Psoas muscle (tissue), 8 donors: Measurements from ENCODE around the gene MAST2. TPM values are rescaled to one million over a fixed set of nuclear protein-coding genes. Genes with fewer than 3 reads are reported as not detected.

ENCODE experiments used
- ATAC-seq, 4 donors: fragments of 200-7000 bp; cut with Tn5 transposase; one replicate each; pipeline ENCODE4 v1.9.1; 2020; ENCODE audit warnings: moderate library complexity in 3 of 4, mild to moderate bottlenecking in 2 of 4
- DNase-seq, 2 donors: peaks; one replicate each; pipeline ENCODE4 v3.0.0-alpha.2; 2020
- H3K27ac ChIP-seq: fragments of 200-600 bp; one replicate; pipeline ENCODE4 v1.8.0; 2022
- H3K27me3 ChIP-seq, 3 donors: fragments of 200-600 bp in 1 of 3; one replicate each; pipeline versions ENCODE4 v1.6.1 to v1.8.0; 2013 to 2022; ENCODE audit warnings: low read length in 2 of 3, mild to moderate bottlenecking in 2 of 3, moderate library complexity in 1 of 3; ENCODE audit not compliant: insufficient read depth in 3 of 3
- H3K36me3 ChIP-seq, 2 donors: fragments of 200-600 bp in 1 of 2; one replicate each; pipeline versions ENCODE4 v1.6.1 to v1.8.0; 2013 to 2022; ENCODE audit warnings: low read depth in 1 of 2, mild to moderate bottlenecking in 1 of 2, moderate library complexity in 1 of 2; ENCODE audit not compliant: insufficient read depth in 1 of 2
- H3K4me1 ChIP-seq: fragments of 200-600 bp; one replicate; pipeline ENCODE4 v1.8.0; 2022
- H3K4me3 ChIP-seq: fragments of 200-600 bp; one replicate; pipeline ENCODE4 v1.8.0; 2022; ENCODE audit warnings: mild to moderate bottlenecking
- H3K9me3 ChIP-seq: fragments of 200-600 bp; one replicate; pipeline ENCODE4 v1.8.0; 2022
- WGBS, 3 donors: extraction: QIAGEN DNeasy Blood & Tissue Kit; methylation state at CpG; one replicate each; pipeline versions ENCODE4 v1.1.6 to v1.1.7; 2013; 5-methylcytosine and 5-hydroxymethylcytosine counted together
- intact Hi-C, 2 donors: fragments of 100-400 bp; cut with DNase I; formaldehyde crosslinking; loops; one replicate each; pipeline versions ENCODE4 v1.11.0 to v1.14.2; 2022
- long read RNA-seq, 2 donors: library from polyadenylated mRNA; unstranded; transcript quantifications; one replicate each; pipeline ENCODE4 v2.0.0, GENCODE V29; 2021
- polyA plus RNA-seq, 3 donors: library from polyadenylated mRNA; stranded (reverse); fragments of 200-250 nt; gene quantifications; one replicate each; pipeline ENCODE4 v1.2.3, GENCODE V29; 2013
- total RNA-seq, 4 donors: library from RNA; stranded (reverse); fragmentation: NEBNext Ultra II Directional in 2 of 4; extraction: Animal tissue kit (Norgen Biotek cat#: 25700) in 2 of 4; gene quantifications; one replicate each; pipeline versions ENCODE4 v1.2.1 to v1.2.4, GENCODE V29; 2021 to 2023
- TF ChIP-seq, protein P1 (sequence below): fragments of 200-600 bp; IDR thresholded peaks from one replicate; pipeline ENCODE4 v1.8.0; 2022; ENCODE audit warnings: antibody characterized with exemption
- donor health status: healthy with polysubstance abuse.
- donor health status: DM: no; HTN: no; CAD: no; lungs with moderate emphysema.
- donor health status: Bipolar disorder and iron deficiency.
- donor health status: healthy.
- donor health status: DM: yes; HTN: yes; CAD: no.
- donor health status: DM: no; HTN: no; CAD: no.
- donor health status: DM: no; HTN: no; CAD: no.
- donor health status: DM: yes; HTN: yes; CAD: no.

The MAST2 gene
- total RNA-seq = 100 to 1,000 TPM; 159 to 266 (median 243) TPM
- 100 to 1,000 TPM in 2 of 3 donors, 10 to 100 TPM in 1; 97.8 to 142 (median 126) TPM for polyA plus RNA-seq
- long read RNA-seq, donor 1, partial matches to known transcripts = 95 of 99 reads
- long read RNA-seq, donor 1, other reads (novel, unspliced or antisense) = 4 of 99 reads
- long read RNA-seq, donor 2, partial matches to known transcripts = 216 of 232 reads
- long read RNA-seq, donor 2, other reads (novel, unspliced or antisense) = 15 of 232 reads

DNA sequence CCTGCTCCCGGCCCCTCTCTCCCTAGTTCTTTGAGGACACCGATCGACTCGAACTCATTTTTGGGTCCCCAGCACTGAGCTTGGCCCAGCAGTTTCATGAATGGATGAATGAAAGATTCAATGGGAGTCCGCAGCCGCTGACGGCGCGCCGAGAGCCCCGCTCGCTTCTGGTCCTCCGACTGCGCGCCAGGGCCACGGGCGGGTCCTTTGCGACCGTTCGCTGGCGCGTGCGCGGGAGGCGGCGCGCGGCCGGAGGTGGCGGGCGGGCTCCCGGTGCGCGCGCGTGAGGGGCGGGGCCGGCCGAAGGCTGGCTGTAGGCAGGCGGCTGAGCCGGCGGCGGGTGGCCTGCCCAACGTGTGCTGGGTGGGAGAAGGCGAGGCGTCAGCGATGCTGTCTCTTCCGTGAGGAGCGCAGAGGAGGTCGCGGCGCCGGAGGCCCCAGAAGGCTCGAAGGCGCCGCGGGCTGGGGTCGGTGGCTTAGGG lies at the start of gene MAST2:
TSS of gene MAST2 (plus strand) at position 314 of the 482 bp plus-strand sequence. CDS start 284 bp downstream, outside the sequence.
- no peaks in the 10 kb centered on the region for H3K27me3 ChIP-seq
- DNase-seq (peak; percentile 94 to 95), ATAC-seq (peak; percentile 92 to 96 (median 93))
- peak within 1 kb of the TSS; percentile 93 for H3K27ac ChIP-seq
- WGBS, 3 donors = 0 to 2% (median 1%) methylated on average over 42 to 57 of the region's 58 CpGs
- TF ChIP-seq, protein P1, sequence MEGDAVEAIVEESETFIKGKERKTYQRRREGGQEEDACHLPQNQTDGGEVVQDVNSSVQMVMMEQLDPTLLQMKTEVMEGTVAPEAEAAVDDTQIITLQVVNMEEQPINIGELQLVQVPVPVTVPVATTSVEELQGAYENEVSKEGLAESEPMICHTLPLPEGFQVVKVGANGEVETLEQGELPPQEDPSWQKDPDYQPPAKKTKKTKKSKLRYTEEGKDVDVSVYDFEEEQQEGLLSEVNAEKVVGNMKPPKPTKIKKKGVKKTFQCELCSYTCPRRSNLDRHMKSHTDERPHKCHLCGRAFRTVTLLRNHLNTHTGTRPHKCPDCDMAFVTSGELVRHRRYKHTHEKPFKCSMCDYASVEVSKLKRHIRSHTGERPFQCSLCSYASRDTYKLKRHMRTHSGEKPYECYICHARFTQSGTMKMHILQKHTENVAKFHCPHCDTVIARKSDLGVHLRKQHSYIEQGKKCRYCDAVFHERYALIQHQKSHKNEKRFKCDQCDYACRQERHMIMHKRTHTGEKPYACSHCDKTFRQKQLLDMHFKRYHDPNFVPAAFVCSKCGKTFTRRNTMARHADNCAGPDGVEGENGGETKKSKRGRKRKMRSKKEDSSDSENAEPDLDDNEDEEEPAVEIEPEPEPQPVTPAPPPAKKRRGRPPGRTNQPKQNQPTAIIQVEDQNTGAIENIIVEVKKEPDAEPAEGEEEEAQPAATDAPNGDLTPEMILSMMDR = no peak
- no peaks in the 10 kb centered on the region for H3K9me3 ChIP-seq
- intact Hi-C loops = loop anchor here (2.0 to 10.0 kb wide), 4 partner anchors 51 to 119 kb away; partner anchors contain the start of genes GPBP1L1 (in 2 of the 2), IPP (in 2 of the 2) and TMEM69 (in 2 of the 2)
- peak within 1 kb of the TSS; percentile 75 for H3K4me3 ChIP-seq
- peaks cover 33% of the 10 kb centered on the region for H3K4me1 ChIP-seq
- peaks cover 0 to 24% of the 10 kb centered on the region in 2 donors for H3K36me3 ChIP-seq

- 82 to 92% (median 89%) methylated on average over 5 of the region's 5 CpGs for WGBS, 3 donors
These were observed 47.7 kb upstream of the MAST2 start for GRCh38 chr1:45755697-45756096.

DNA sequence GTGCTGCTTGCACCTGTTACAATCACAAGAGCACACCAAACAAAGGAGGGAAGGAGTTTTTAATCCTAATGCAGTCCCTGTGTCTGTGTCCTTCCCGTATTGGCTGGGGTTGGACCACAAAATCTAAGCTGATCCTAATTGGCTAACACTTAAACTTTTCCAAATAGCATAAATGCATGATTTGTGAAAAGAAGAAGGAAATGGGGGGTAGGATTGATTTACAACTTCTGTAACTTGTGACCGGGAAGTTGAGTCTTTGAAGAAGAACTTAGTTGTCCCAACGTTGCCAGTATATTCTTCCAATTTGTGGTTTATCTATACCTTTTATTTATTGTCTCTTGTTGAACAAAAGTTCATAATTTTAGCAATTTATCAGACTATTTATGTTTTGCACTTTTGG lies 41.1 kb upstream of the MAST2 start:
- ATAC-seq = no peak
- TF ChIP-seq, protein P1 = no peak
- peaks cover 3% of the 10 kb centered on the region for H3K4me1 ChIP-seq
- intact Hi-C loops = no loop called here
- no peaks in the 10 kb centered on the region for H3K36me3 ChIP-seq
- no peaks in the 10 kb centered on the region for H3K9me3 ChIP-seq
- no peak overlapping the region for H3K4me3 ChIP-seq
- H3K27ac ChIP-seq = no peak overlapping the region
- WGBS, 3 donors = 46 to 57% (median 47%) methylated on average over 3 of the region's 3 CpGs
- DNase-seq = no peak
- H3K27me3 ChIP-seq = no peaks in the 10 kb centered on the region

More at GRCh38 chr1:45755697-45756096, 47.7 kb upstream of the MAST2 start:
- TF ChIP-seq, protein P1 = no peak
- no peaks in the 10 kb centered on the region for H3K9me3 ChIP-seq
- H3K36me3 ChIP-seq = no peaks in the 10 kb centered on the region
- DNase-seq = no peak
- H3K27ac ChIP-seq = no peak overlapping the region
- peaks cover 8% of the 10 kb centered on the region for H3K4me1 ChIP-seq
- intact Hi-C loops = no loop called here
- no peak for ATAC-seq
- no peaks in the 10 kb centered on the region for H3K27me3 ChIP-seq
- H3K4me3 ChIP-seq = no peak overlapping the region

- no peak for ATAC-seq
- Histone ChIP-seq H3K36me3 (no peaks in the 10 kb centered on the region), H3K9me3 (no peaks in the 10 kb centered on the region), H3K27me3 (no peaks in the 10 kb centered on the region), H3K4me1 (peaks cover 26% of the 10 kb centered on the region), H3K27ac (peak overlapping the region; percentile 61), H3K4me3 (no peak overlapping the region)
- TF ChIP-seq, protein P1 = no peak
- intact Hi-C loops = no loop called here
- WGBS, 3 donors = 47 to 71% (median 58%) methylated on average over 13 of the region's 13 CpGs
- DNase-seq = no peak
These were observed 37.2 kb upstream of the MAST2 start for GRCh38 chr1:45765999-45766792.
